ENCODE results near the gene PLXNA1.

GRCh38 chr3:127014536-127015281 lies 31.8 kb downstream of the PLXNA1 start:
- TF ChIP-seq POLR2A (IDR thresholded peaks at IDR 0.05), result no peak
- TF ChIP-seq, protein P1, sequence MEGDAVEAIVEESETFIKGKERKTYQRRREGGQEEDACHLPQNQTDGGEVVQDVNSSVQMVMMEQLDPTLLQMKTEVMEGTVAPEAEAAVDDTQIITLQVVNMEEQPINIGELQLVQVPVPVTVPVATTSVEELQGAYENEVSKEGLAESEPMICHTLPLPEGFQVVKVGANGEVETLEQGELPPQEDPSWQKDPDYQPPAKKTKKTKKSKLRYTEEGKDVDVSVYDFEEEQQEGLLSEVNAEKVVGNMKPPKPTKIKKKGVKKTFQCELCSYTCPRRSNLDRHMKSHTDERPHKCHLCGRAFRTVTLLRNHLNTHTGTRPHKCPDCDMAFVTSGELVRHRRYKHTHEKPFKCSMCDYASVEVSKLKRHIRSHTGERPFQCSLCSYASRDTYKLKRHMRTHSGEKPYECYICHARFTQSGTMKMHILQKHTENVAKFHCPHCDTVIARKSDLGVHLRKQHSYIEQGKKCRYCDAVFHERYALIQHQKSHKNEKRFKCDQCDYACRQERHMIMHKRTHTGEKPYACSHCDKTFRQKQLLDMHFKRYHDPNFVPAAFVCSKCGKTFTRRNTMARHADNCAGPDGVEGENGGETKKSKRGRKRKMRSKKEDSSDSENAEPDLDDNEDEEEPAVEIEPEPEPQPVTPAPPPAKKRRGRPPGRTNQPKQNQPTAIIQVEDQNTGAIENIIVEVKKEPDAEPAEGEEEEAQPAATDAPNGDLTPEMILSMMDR (IDR thresholded peaks at IDR 0.05), result no peak

Data from prostate gland (tissue), 2 donors.